Endothelial cell (in vitro differentiated cells): Measurements from ENCODE around the gene ZFR2. TPM values are rescaled to one million over a fixed set of nuclear protein-coding genes. Genes with fewer than 3 reads are reported as not detected.

Experiments
- DNase-seq: peaks from one replicate; pipeline ENCODE4 v3.0.0; 2021; ENCODE audit warnings: low spot score
- H3K27ac Mint-ChIP-seq: one replicate; pipeline ENCODE4 v1.8.0; 2021; ENCODE audit warnings: mixed read lengths, inconsistent platforms; ENCODE audit not compliant: unreplicated experiment
- H3K27me3 Mint-ChIP-seq: one replicate; pipeline ENCODE4 v1.8.0; 2021; ENCODE audit warnings: mild to moderate bottlenecking, moderate library complexity, mixed read lengths, inconsistent platforms; ENCODE audit not compliant: unreplicated experiment
- H3K36me3 Mint-ChIP-seq: one replicate; pipeline ENCODE4 v1.8.0; 2021; ENCODE audit warnings: mild to moderate bottlenecking, low read depth, mixed read lengths, inconsistent platforms; ENCODE audit not compliant: unreplicated experiment
- H3K4me1 Mint-ChIP-seq: one replicate; pipeline ENCODE4 v1.8.0; 2021; ENCODE audit warnings: mild to moderate bottlenecking, mixed read lengths, inconsistent platforms; ENCODE audit not compliant: unreplicated experiment
- H3K4me3 Mint-ChIP-seq: one replicate; pipeline ENCODE4 v1.8.0; 2021; ENCODE audit warnings: mild to moderate bottlenecking, mixed read lengths, inconsistent platforms; ENCODE audit not compliant: unreplicated experiment
- H3K9me3 Mint-ChIP-seq: one replicate; pipeline ENCODE4 v1.8.0; 2021; ENCODE audit warnings: mixed read lengths, inconsistent platforms; ENCODE audit not compliant: unreplicated experiment
- CTCF ChIP-seq: fragments of 200-600 bp; sonication (generic); IDR thresholded peaks from one replicate; pipeline ENCODE4 v1.5.0; 2021; ENCODE audit warnings: antibody characterized with exemption; ENCODE audit not compliant: unreplicated experiment
- total RNA-seq: library from RNA; stranded (reverse); fragmentation: NEBNext Ultra II Directional; extraction: Animal tissue kit (Norgen Biotek cat#: 25700); gene quantifications from one replicate; pipeline ENCODE4 v1.2.1, GENCODE V29; 2021; ENCODE audit not compliant: unreplicated experiment

ZFR2 gene
- total RNA-seq, 1 donor from 2014 or later: 1.8 TPM

DNA sequence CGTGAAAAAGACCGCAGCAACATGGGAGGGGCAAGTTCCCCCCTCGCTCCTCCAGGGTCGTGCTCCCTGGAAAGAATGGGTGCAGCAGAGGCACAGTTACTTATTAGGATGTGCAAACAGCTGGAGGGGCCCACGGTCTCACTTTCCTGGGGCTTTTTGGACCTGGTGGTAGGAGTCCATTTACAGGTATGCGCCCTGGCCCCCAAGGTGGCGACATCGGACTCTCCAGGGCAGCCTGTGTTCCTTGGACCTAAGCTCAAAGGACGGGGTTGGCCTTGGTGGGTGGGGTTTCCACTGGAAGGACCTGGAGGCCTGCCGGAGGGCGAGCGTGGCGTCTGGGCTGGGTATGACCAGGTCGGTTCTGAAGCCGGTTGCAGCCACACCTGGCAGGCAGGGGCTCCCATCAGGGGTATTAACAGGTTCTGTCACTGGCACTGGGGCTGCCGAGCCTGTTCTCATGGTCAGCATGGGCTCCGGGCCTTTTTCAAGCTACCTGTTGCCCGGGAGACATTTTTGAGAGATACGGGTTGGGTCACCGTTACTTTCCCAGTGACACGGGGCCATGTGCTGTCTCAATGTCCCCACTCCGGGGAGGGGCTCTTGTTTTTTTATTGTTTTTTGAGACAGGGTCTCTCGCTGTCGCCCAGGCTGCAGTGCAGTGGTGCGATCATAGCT is 5.9 kb downstream of the ZFR2 start:
- DNase-seq: no peak
- Mint-ChIP-seq H3K27ac (no peak overlapping the region), H3K4me3 (no peak overlapping the region), H3K36me3 (no peaks in the 10 kb centered on the region), H3K4me1 (no peaks in the 10 kb centered on the region), H3K27me3 (peaks cover 10% of the 10 kb centered on the region), H3K9me3 (no peaks in the 10 kb centered on the region)
- TF ChIP-seq CTCF: no peak

- no peaks in the 10 kb centered on the region for H3K4me1 Mint-ChIP-seq
- DNase-seq: no peak
- no peak for TF ChIP-seq CTCF
- H3K27ac Mint-ChIP-seq: no peak overlapping the region
- no peaks in the 10 kb centered on the region for H3K36me3 Mint-ChIP-seq
- no peak overlapping the region for H3K4me3 Mint-ChIP-seq
- H3K9me3 Mint-ChIP-seq: no peaks in the 10 kb centered on the region
- H3K27me3 Mint-ChIP-seq: peaks cover 4% of the 10 kb centered on the region
These were observed 8.3 kb downstream of the ZFR2 start for GRCh38 chr19:3860499-3860898.

- TF ChIP-seq CTCF: no peak
- Mint-ChIP-seq H3K9me3 (no peaks in the 10 kb centered on the region), H3K4me1 (no peaks in the 10 kb centered on the region), H3K4me3 (no peak overlapping the region), H3K27me3 (peaks cover 1% of the 10 kb centered on the region), H3K27ac (no peak overlapping the region), H3K36me3 (no peaks in the 10 kb centered on the region)
- no peak for DNase-seq
These were observed 11.3 kb downstream of the ZFR2 start for GRCh38 chr19:3857449-3858003.

- Mint-ChIP-seq H3K27ac (no peak overlapping the region), H3K4me1 (no peaks in the 10 kb centered on the region), H3K36me3 (peaks cover 11% of the 10 kb centered on the region), H3K9me3 (no peaks in the 10 kb centered on the region), H3K27me3 (peaks cover 3% of the 10 kb centered on the region), H3K4me3 (no peak overlapping the region)
- no peak for TF ChIP-seq CTCF
- DNase-seq: no peak
These were observed 13.5 kb downstream of the ZFR2 start for GRCh38 chr19:3855320-3855719.

DNA sequence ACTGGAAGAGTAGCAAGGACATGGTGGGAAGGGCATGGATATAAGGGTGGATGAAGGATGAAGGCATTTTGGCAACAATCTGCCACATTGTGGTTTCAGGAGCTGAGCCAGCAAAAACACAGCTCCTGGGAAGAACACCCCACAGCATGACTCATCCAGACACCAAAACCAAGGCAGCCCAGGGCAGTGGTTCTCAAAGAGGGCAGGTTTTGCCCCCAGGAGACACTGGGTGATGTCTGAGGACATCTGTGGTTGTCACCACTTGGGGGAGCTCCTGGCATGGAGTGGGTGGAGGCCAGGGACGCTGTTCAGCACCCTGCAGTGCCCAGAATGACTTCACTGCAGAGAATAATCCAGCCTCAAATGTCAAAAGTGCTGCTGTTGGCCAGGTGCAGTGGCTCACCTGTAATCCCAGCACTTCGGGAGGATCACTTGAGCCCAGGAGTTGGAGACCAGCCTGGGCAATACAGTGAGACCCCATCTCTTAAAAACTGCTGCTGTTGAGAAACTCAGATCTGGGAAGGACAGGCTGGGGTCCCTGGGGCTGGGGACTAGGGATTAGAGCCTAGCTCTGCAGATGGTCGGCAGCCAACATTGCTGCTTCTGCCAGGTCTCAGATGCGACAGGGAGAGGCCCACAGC is 16.1 kb downstream of the ZFR2 start:
- peaks cover 11% of the 10 kb centered on the region for H3K36me3 Mint-ChIP-seq
- H3K27ac Mint-ChIP-seq: no peak overlapping the region
- H3K4me3 Mint-ChIP-seq: peak overlapping the region; percentile 73
- H3K4me1 Mint-ChIP-seq: no peaks in the 10 kb centered on the region
- no peaks in the 10 kb centered on the region for H3K9me3 Mint-ChIP-seq
- no peak for DNase-seq
- no peak for TF ChIP-seq CTCF
- peaks cover 3% of the 10 kb centered on the region for H3K27me3 Mint-ChIP-seq
